ENCODE measurements around the gene SCN4A. TPM values are rescaled to one million over a fixed set of nuclear protein-coding genes. Genes with fewer than 3 reads are reported as not detected.
"Not testable (repeated sequence)": the region's sequence is repeated elsewhere in the genome, so short reads cannot be mapped to it uniquely, and the experiment has no call there.

SCN4A gene
- not detected in 2 replicates for total RNA-seq (2014; rRNA removed; shearing (Covaris generic))

- no peak for DNase-seq (ENCODE audit: low read depth)
Observed at GRCh38 chr17:63972796-63973195, at the start of gene SCN4A. Gene SCN4A (minus strand): TSS chr17:63972918. CDS start chr17:63972841, 77 bp downstream.

GRCh38 chr17:64020056-64020766 lies 47.5 kb upstream of the SCN4A start, which contains the start of gene ICAM2:
Gene ICAM2 (minus strand): TSS chr17:64020633. CDS start chr17:64006691, 13,942 bp downstream.
- no peak for DNase-seq (ENCODE audit: low read depth)

- not testable (repeated sequence) for DNase-seq (ENCODE audit: low read depth)
Observed at GRCh38 chr17:64019551-64019961, 46.8 kb upstream of the SCN4A start.

- DNase-seq (ENCODE audit: low read depth), result no peak
Observed at GRCh38 chr17:64017381-64017980, 44.8 kb upstream of the SCN4A start.

DNA sequence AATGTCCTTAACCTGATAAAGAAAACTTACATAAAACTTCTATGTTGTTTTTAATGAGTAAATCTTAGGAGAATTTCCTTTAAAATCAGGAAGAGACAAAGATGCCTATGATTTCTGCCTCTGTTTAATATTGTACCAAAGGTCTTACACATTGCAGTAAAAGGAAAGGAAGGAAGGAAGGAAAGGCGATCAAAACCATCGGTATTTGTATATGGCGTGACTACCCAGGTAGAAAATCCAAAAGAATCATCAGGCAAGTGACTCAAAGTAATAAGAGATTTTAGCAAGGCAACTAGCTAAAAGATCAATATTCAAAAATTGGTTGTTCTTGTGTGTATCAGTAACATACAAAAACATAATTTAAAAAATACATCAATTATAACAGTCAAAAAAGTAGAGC lies 44.3 kb upstream of the SCN4A start:
- DNase-seq (ENCODE audit: low read depth), result no peak

DNA sequence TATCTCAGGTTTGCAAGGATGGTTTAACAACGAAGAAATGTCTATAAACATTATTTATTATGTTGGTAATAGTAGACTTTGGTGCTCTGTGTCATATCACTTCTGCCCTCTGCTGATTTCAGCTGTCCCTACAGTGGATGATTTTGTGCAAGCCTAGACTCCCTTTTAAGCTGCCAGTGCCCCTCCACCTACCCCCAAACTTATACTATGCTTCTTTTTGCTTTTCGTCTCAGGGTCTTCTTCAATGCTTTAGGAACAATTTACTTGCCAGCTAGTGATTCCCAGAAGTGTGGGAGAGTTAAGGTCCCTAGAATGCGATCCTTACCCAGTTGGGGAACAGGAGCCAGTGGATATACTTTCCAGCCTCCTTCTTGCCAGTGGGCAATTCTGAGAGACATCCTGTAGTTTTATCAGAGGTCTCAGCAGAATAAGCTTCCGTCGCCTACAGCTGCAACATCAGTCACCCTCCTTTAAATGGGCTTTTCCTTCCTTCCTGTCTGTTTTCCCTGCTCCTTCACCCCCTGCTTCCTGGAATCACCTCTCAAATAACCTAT lies 43.6 kb upstream of the SCN4A start:
- no peak for DNase-seq (ENCODE audit: low read depth)

DNA sequence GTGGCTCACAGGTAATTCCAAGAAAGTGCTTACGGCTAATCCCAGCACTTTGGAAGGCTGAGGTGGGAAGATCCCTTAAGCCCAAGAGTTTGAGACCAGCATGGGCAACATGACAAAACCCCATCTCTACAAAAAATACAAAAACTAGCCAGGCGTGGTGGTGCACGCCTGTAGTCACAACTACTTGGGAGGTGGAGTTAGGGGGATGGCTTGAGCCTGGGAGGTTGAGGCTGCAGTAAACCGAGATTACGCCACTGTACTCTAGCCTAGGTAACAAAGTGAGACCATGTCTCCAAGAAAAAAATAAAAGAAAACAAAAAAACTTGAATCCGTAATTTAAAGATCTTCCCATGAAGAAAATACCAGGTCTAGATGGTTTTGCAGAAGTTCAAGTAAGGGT lies 42.7 kb upstream of the SCN4A start:
- no peak for DNase-seq (ENCODE audit: low read depth)

GRCh38 chr17:64009571-64010402 lies 37.1 kb upstream of the SCN4A start:
- DNase-seq (ENCODE audit: low read depth), result no peak

GRCh38 chr17:64008830-64009229 lies 36.1 kb upstream of the SCN4A start:
- DNase-seq (ENCODE audit: low read depth), result no peak

DNA sequence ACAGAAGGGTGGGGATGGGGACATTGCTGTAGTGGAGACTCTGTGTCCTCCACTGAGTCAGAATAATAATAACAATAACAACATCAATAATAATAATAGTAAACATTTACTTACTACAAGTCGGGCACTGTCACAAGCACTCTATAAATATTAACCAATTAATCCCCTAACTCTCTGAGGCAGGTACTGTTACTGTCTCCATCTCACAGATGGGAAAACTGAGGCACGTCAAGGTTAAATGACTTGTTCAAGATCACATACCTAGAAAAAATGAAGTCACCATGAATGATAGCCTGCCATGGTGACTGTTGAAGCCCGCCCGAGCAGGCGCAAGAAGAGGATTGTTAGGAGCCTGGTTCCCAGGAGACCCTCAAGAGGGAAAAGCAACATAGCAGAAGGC lies 35.6 kb upstream of the SCN4A start:
- no peak for DNase-seq (ENCODE audit: low read depth)

DNA sequence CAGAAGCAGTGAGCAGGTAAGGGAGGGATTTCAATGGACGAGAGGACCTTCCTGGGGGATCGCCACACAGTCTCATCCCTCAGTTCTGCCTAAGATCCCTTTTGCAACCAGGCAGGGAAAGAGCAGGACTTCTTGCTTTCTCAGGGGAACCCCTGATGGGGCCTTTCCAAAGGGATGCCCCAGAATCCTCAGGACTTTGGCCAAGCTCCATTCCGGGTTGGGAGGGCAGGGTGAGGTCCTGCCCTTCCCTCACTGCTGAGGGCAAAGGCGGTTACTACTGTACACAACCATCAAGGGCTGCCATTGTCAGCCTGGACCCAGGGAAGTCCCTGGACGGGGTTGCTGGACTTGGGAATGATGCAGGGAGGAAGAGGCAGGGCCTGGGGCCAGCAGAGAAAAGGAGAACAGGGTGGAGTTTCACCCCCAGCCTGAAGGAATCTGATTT lies 35.1 kb upstream of the SCN4A start:
- DNase-seq (ENCODE audit: low read depth), result no peak

DNA sequence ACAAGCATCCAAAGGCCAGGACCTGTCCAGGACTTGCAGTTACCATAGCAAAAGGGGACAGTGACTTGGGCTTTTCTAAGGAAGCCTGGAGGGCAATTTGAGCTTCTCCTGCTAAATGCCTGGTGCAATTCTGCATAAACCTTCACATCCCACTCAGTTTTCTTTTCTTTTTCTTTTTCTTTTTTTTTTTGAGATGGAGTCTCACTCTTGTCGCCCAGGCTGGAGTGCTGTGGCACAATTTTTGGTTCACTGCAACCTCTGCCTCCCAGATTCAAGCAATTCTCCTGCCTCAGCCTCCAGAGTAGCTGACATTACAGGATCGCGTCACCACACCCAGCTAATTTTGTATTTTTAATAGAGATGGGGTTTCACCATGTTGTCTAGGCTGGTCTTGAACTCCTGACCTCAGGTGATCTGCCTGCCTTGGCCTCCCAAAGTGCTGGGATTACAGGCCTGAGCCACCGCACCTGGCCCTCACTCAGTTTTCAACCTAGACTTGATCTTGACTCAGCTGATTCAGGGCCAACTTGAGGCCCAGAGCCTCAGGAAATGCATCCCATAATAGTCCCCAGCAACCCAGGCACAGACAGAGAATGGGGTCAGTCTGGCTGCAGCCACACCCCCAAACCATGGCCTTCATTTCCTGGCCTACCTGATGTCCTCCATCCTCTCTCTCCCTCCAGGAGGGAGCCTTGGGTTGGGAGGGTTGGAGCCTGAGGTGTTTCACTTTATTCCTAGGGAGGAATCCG lies 34.5 kb upstream of the SCN4A start:
- not testable (repeated sequence) for DNase-seq (ENCODE audit: low read depth)

GRCh38 chr17:64006361-64007088 lies 33.8 kb upstream of the SCN4A start:
- DNase-seq (ENCODE audit: low read depth), result no peak

- DNase-seq (ENCODE audit: low read depth), result peak; percentile 17
Observed at GRCh38 chr17:64005734-64006167, 33.0 kb upstream of the SCN4A start.

DNA sequence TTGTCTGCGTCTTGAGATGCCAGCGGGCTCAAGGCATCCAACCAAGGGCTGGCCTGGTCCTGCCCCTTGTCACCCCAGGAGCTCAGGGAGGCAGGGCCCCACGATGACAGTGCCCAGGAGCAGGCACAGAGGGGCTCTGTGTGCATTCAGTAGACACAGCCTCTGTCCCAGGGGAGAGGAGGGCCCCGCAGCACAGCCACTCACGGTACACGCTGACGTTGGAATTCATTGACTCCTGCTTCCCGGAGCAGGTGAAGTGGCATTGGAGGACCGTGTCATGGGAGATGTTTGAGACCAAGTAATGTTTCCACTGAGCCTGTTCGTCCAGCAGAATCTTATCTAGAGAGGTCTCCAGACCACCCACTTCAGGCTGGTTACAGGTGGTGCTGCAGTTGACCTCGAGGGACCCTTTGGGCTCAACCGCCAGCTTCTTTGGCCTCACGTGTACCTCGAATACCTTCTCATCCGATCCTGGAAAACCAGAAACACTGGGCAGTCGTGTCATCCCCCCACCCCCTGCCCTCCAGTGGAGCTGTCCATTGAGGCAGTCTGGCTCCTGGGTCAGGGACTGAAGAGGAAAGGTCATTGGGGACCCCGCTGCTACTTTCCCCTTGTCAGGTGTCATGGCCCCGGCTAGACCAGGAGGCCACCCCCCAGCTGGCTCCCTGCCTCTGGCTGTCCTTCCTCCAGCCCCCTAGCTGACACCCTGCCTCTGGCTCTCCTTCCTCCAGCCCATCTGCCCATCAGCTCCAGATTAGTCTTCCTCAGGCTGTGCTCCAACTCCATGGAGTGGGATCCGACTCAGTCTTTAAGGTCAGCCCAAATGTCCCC lies 32.4 kb upstream of the SCN4A start:
- DNase-seq (ENCODE audit: low read depth), result no peak

- DNase-seq (ENCODE audit: low read depth), result no peak
Observed at GRCh38 chr17:64004218-64004770, 31.6 kb upstream of the SCN4A start.

DNA sequence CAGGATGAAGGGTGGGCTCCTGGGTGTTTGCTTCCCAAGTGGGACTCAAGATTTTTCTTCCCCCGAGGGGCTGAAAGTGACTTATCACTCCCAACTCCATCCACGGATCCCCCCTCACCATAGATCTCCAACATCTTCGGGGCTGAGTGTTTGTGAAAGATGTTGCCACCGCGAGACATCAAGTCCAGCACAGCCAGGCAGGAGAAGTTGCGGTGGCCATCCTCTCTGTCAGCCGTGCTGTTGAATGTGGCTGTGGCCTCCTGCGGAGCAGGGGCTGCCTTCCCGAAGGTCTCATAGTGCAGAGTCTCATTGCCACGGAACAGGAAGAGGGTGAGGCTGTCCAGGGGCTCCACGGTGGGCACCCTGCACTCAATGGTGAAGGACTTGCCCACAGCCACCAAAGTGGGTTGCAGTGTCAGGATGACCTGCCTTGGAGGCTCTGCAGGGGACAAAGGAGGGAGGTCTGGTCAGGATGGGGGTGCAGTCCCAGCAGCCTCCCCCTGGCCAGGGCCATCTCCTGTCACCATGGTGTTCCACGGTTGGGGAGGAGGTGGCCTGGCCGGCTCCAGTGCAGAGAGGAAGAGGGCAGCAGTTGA lies 30.9 kb upstream of the SCN4A start:
- DNase-seq (ENCODE audit: low read depth), result no peak

DNA sequence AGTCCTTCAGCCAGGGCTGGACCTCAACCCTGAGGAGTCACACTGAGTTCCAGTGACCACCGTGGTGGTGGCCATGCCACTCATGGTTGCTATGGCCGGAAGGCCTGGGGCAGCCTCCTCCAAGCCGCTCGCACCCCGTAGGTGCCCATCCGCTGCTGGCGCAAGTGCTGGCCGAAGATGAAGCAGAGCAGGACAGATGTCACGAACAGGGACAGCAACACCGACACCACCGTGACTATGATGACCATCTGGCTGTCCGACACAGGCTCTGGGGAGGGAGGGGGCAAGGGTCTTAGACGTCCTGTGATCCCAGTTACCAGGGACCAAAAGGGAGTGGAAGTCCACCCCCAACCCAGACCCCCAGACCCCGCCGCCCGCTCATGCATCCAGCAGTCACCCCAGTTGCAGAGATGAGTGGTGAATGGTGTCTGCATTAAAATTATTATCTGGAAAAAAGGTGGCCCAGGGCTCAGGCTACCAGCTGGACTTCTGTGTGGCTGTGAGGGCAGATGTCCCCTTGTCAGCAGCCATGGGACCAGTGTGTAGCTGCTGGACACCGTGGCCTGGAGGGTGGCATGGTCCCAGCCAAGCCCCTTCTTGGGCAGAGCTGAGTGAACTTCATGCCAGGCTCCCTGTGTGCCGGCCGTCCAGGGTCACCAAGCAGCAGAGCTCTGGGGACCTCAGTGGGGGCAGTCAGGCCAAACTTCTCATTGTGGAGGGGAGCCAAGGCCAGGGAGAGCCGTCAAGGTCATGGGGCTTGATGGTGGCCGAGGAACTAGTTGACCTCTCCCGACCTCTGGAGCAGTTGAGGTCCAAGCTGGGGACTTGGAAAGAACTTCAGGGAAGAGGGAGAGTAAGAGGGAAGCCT lies 30.2 kb upstream of the SCN4A start:
- DNase-seq (ENCODE audit: low read depth), result no peak
